ENCODE measurements around the gene SBF2. TPM values are rescaled to one million over a fixed set of nuclear protein-coding genes. Genes with fewer than 3 reads are reported as not detected.

Gene SBF2
- polyA plus RNA-seq, 1 donor from 2014 or later, result 53.4 TPM

DNA sequence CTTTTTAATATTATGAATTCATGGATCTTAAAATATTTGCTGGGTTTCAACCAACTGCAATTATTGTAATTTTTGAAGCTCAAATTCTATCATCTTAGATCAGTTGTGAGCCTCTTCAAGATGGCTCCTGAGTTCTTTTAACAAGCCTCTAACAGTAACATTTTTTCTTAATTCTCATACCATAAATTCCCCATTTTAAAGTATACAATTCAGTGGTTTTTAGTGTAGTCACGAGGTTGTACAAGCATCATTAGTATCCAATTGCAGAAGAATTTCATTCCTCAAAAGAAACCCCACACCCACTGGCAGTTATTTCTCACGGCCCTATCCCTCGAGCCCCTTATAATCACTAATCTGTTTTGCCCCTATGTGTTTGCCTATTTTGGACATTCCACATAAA, 270.8 kb downstream of the SBF2 start:
- H3K27ac ChIP-seq (ENCODE audit: low read length), result no peak overlapping the region
- no peaks in the 10 kb centered on the region for H3K79me2 ChIP-seq (replicated peaks; ENCODE audit: insufficient read depth, low read length)
- H3F3A ChIP-seq (ENCODE audit: insufficient read depth, low read length, poor library complexity, severe bottlenecking), result no peaks in the 10 kb centered on the region
- H3K9ac ChIP-seq (ENCODE audit: low read length), result no peak overlapping the region
- H3K9me2 ChIP-seq (ENCODE audit: insufficient read depth, low read length), result no peaks in the 10 kb centered on the region
- no peak overlapping the region for H3K4me2 ChIP-seq (ENCODE audit: low read length)
- TF ChIP-seq SMC3 (conservative IDR thresholded peaks at IDR 0.05; ENCODE audit: poor library complexity) (no peak), POLR2AphosphoS5 (IDR thresholded peaks at IDR 0.05) (no peak), EP300 (conservative IDR thresholded peaks at IDR 0.05; ENCODE audit: poor library complexity, severe bottlenecking) (no peak), RAD21 (conservative IDR thresholded peaks at IDR 0.05) (no peak), EZH2 (IDR thresholded peaks at IDR 0.05; ENCODE audit: borderline replicate concordance, insufficient read depth, low read length, poor library complexity, severe bottlenecking) (no peak), MXI1 (conservative IDR thresholded peaks at IDR 0.05; ENCODE audit: poor library complexity, severe bottlenecking) (no peak), TAF1 (IDR thresholded peaks at IDR 0.05; ENCODE audit: low read depth) (no peak)
- TF ChIP-seq, protein P1, sequence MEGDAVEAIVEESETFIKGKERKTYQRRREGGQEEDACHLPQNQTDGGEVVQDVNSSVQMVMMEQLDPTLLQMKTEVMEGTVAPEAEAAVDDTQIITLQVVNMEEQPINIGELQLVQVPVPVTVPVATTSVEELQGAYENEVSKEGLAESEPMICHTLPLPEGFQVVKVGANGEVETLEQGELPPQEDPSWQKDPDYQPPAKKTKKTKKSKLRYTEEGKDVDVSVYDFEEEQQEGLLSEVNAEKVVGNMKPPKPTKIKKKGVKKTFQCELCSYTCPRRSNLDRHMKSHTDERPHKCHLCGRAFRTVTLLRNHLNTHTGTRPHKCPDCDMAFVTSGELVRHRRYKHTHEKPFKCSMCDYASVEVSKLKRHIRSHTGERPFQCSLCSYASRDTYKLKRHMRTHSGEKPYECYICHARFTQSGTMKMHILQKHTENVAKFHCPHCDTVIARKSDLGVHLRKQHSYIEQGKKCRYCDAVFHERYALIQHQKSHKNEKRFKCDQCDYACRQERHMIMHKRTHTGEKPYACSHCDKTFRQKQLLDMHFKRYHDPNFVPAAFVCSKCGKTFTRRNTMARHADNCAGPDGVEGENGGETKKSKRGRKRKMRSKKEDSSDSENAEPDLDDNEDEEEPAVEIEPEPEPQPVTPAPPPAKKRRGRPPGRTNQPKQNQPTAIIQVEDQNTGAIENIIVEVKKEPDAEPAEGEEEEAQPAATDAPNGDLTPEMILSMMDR (IDR thresholded peaks at IDR 0.05; ENCODE audit: poor library complexity, severe bottlenecking), result no peak
- TF ChIP-seq, protein P2, sequence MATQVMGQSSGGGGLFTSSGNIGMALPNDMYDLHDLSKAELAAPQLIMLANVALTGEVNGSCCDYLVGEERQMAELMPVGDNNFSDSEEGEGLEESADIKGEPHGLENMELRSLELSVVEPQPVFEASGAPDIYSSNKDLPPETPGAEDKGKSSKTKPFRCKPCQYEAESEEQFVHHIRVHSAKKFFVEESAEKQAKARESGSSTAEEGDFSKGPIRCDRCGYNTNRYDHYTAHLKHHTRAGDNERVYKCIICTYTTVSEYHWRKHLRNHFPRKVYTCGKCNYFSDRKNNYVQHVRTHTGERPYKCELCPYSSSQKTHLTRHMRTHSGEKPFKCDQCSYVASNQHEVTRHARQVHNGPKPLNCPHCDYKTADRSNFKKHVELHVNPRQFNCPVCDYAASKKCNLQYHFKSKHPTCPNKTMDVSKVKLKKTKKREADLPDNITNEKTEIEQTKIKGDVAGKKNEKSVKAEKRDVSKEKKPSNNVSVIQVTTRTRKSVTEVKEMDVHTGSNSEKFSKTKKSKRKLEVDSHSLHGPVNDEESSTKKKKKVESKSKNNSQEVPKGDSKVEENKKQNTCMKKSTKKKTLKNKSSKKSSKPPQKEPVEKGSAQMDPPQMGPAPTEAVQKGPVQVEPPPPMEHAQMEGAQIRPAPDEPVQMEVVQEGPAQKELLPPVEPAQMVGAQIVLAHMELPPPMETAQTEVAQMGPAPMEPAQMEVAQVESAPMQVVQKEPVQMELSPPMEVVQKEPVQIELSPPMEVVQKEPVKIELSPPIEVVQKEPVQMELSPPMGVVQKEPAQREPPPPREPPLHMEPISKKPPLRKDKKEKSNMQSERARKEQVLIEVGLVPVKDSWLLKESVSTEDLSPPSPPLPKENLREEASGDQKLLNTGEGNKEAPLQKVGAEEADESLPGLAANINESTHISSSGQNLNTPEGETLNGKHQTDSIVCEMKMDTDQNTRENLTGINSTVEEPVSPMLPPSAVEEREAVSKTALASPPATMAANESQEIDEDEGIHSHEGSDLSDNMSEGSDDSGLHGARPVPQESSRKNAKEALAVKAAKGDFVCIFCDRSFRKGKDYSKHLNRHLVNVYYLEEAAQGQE (IDR thresholded peaks at IDR 0.05; ENCODE audit: borderline replicate concordance), result no peak
- no peaks in the 10 kb centered on the region for H3K9me3 ChIP-seq (ENCODE audit: low read length)
- H2AFZ ChIP-seq (ENCODE audit: low read depth, low read length), result no peak overlapping the region
- H4K20me1 ChIP-seq (ENCODE audit: insufficient read depth), result no peaks in the 10 kb centered on the region
- H3K36me3 ChIP-seq (ENCODE audit: insufficient read depth, low read length), result no peaks in the 10 kb centered on the region
- no peak overlapping the region for H3K4me3 ChIP-seq (ENCODE audit: low read length)
- no peaks in the 10 kb centered on the region for H3K27me3 ChIP-seq (ENCODE audit: insufficient read depth, low read depth, low read length)

DNA sequence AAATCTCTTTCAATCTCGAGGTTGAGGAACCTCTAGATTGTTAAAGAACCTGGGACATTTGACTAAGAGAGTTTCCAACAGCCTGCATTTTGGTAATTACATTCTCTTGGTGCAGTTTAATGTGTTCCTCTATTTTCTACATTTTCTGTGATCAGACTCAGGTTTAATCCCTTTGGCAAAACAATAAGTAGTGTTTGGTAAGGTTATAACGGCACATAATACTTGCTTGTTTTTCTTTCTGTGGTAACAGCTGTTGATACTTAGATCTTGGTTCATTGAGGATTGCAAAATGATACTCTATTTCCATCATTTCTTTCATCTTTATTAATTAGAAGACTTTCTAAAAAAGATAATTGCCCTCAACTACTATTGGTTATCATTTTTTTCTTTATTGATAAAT, 271.3 kb downstream of the SBF2 start:
- H4K20me1 ChIP-seq (ENCODE audit: insufficient read depth), result no peaks in the 10 kb centered on the region
- no peaks in the 10 kb centered on the region for H3K36me3 ChIP-seq (ENCODE audit: insufficient read depth, low read length)
- H3F3A ChIP-seq (ENCODE audit: insufficient read depth, low read length, poor library complexity, severe bottlenecking), result no peaks in the 10 kb centered on the region
- no peak overlapping the region for H3K27ac ChIP-seq (ENCODE audit: low read length)
- no peak overlapping the region for H2AFZ ChIP-seq (ENCODE audit: low read depth, low read length)
- no peak overlapping the region for H3K4me2 ChIP-seq (ENCODE audit: low read length)
- no peak overlapping the region for H3K9ac ChIP-seq (ENCODE audit: low read length)
- no peaks in the 10 kb centered on the region for H3K79me2 ChIP-seq (replicated peaks; ENCODE audit: insufficient read depth, low read length)
- TF ChIP-seq EZH2 (IDR thresholded peaks at IDR 0.05; ENCODE audit: borderline replicate concordance, insufficient read depth, low read length, poor library complexity, severe bottlenecking), result no peak
- TF ChIP-seq, protein P2 (IDR thresholded peaks at IDR 0.05; ENCODE audit: borderline replicate concordance), result no peak
- no peak for TF ChIP-seq TAF1 (IDR thresholded peaks at IDR 0.05; ENCODE audit: low read depth)
- no peak for TF ChIP-seq MXI1 (conservative IDR thresholded peaks at IDR 0.05; ENCODE audit: poor library complexity, severe bottlenecking)
- TF ChIP-seq RAD21 (conservative IDR thresholded peaks at IDR 0.05), result no peak
- TF ChIP-seq, protein P1 (IDR thresholded peaks at IDR 0.05; ENCODE audit: poor library complexity, severe bottlenecking), result no peak
- no peak for TF ChIP-seq SMC3 (conservative IDR thresholded peaks at IDR 0.05; ENCODE audit: poor library complexity)
- no peak for TF ChIP-seq EP300 (conservative IDR thresholded peaks at IDR 0.05; ENCODE audit: poor library complexity, severe bottlenecking)
- no peak for TF ChIP-seq POLR2AphosphoS5 (IDR thresholded peaks at IDR 0.05)
- H3K4me3 ChIP-seq (ENCODE audit: low read length), result no peak overlapping the region
- H3K27me3 ChIP-seq (ENCODE audit: insufficient read depth, low read depth, low read length), result no peaks in the 10 kb centered on the region
- no peaks in the 10 kb centered on the region for H3K9me3 ChIP-seq (ENCODE audit: low read length)
- no peaks in the 10 kb centered on the region for H3K9me2 ChIP-seq (ENCODE audit: insufficient read depth, low read length)
